H1 (cell line): ENCODE measurements around the gene AP2A1.

Source experiments
- EP300 ChIP-seq, 2 experiments: IDR thresholded peaks; 1 replicate in 1 of 2; 2 replicates in 1 of 2; pipeline ENCODE4 v1.6.1; 2011 to 2012; ENCODE audit warnings: low read depth in 2 of 2, low read length in 2 of 2, mild to moderate bottlenecking in 2 of 2, borderline replicate concordance in 1 of 2, inconsistent platforms in 1 of 2, moderate library complexity in 1 of 2
- EZH2 ChIP-seq: fragments of 200-600 bp; sonication (generic); IDR thresholded peaks from 2 replicates; pipeline ENCODE4 v1.7.1; 2012; ENCODE audit warnings: low read depth, mild to moderate bottlenecking, moderate library complexity, low read length, inconsistent platforms; ENCODE audit not compliant: severe bottlenecking
- SP4 ChIP-seq: IDR thresholded peaks from 2 replicates; pipeline ENCODE4 v1.6.1; 2012; ENCODE audit warnings: low read length, inconsistent platforms
- TAF1 ChIP-seq: IDR thresholded peaks from 2 replicates; pipeline ENCODE4 v1.6.1; 2011; ENCODE audit warnings: mild to moderate bottlenecking, low read depth, low read length
- TCF12 ChIP-seq: IDR thresholded peaks from 2 replicates; pipeline ENCODE4 v1.6.1; 2011; ENCODE audit warnings: low read depth, mild to moderate bottlenecking, low read length

- no peak for TF ChIP-seq TCF12
- TF ChIP-seq TAF1 = no peak
- no peak for TF ChIP-seq EP300 (IDR thresholded peaks at IDR 0.05; ENCODE audit: borderline replicate concordance in 1 of 2, low read depth in 2 of 2, low read length in 2 of 2)
- TF ChIP-seq EZH2 = no peak
- no peak for TF ChIP-seq SP4
Measured at GRCh38 chr19:49718991-49719390, 47.8 kb upstream of the AP2A1 start.
